Ishikawa (cell line): ENCODE measurements around the gene SLC35A3.

Experiments used
- CEBPB ChIP-seq: IDR thresholded peaks from 2 replicates; pipeline ENCODE4 v1.6.1; 2012
- CREB1 ChIP-seq: IDR thresholded peaks from 2 replicates; pipeline ENCODE4 v1.6.1; 2012; ENCODE audit warnings: low read depth
- EGR1 ChIP-seq: IDR thresholded peaks from 2 replicates; pipeline ENCODE4 v1.6.1; 2012
- EP300 ChIP-seq: IDR thresholded peaks from 2 replicates; pipeline ENCODE4 v1.6.1; 2012; ENCODE audit warnings: borderline replicate concordance
- FOXM1 ChIP-seq: IDR thresholded peaks from 2 replicates; pipeline ENCODE4 v1.6.1; 2012; ENCODE audit warnings: low read depth, borderline replicate concordance
- MAX ChIP-seq: IDR thresholded peaks from 2 replicates; pipeline ENCODE4 v1.6.1; 2012
- NFIC ChIP-seq: IDR thresholded peaks from 2 replicates; pipeline ENCODE4 v1.6.1; 2012
- RAD21 ChIP-seq: IDR thresholded peaks from 2 replicates; pipeline ENCODE4 v1.6.1; 2012; ENCODE audit warnings: low read depth
- REST ChIP-seq: IDR thresholded peaks from 2 replicates; pipeline ENCODE4 v1.6.1; 2012; ENCODE audit warnings: low read depth, mild to moderate bottlenecking
- TAF1 ChIP-seq: IDR thresholded peaks from 2 replicates; pipeline ENCODE4 v1.6.1; 2012; ENCODE audit warnings: low read depth, mild to moderate bottlenecking
- TCF12 ChIP-seq: IDR thresholded peaks from 2 replicates; pipeline ENCODE4 v1.6.1; 2012; ENCODE audit warnings: low read depth
- TEAD4 ChIP-seq: IDR thresholded peaks from 2 replicates; pipeline ENCODE4 v1.6.1; 2012
- USF1 ChIP-seq: IDR thresholded peaks from 2 replicates; pipeline ENCODE4 v1.6.1; 2012
- YY1 ChIP-seq: IDR thresholded peaks from 2 replicates; pipeline ENCODE4 v1.6.1; 2012; ENCODE audit warnings: low read depth
- ZBTB7A ChIP-seq: IDR thresholded peaks from 2 replicates; pipeline ENCODE4 v1.6.1; 2012; ENCODE audit warnings: low read depth

Gene SLC35A3

GRCh38 chr1:100036718-100037655 is 67.2 kb downstream of the SLC35A3 start:
- no peak for TF ChIP-seq MAX
- no peak for TF ChIP-seq EGR1
- no peak for TF ChIP-seq NFIC
- TF ChIP-seq TAF1 = no peak
- no peak for TF ChIP-seq TCF12

- TF ChIP-seq RAD21 = no peak
- TF ChIP-seq TEAD4 = no peak
- no peak for TF ChIP-seq EP300
- TF ChIP-seq CEBPB = no peak
- TF ChIP-seq EGR1 = no peak
- no peak for TF ChIP-seq MAX
- no peak; the same call in 1 of the 2 replicates for TF ChIP-seq FOXM1
- TF ChIP-seq YY1 = no peak
- TF ChIP-seq TAF1 = no peak
- no peak for TF ChIP-seq CREB1
- TF ChIP-seq USF1 = no peak
These were observed 67.8 kb downstream of the SLC35A3 start for GRCh38 chr1:100037656-100037926.

GRCh38 chr1:100037927-100038659 is 68.3 kb downstream of the SLC35A3 start:
- no peak for TF ChIP-seq CEBPB
- 0 out of 2 replicates have a peak, but pooled peaks have one; percentile 11 for TF ChIP-seq EP300
- peak; percentile 59; the same call in 1 of the 2 replicates for TF ChIP-seq TCF12
- TF ChIP-seq NFIC = peak; percentile 38; the same call in 1 of the 2 replicates
- TF ChIP-seq RAD21 = no peak
- peak; percentile 96 for TF ChIP-seq YY1
- peak; percentile 60; the same call in 1 of the 2 replicates for TF ChIP-seq ZBTB7A
- TF ChIP-seq REST = no peak; the same call in 1 of the 2 replicates
- TF ChIP-seq CREB1 = peak; percentile 83
- TF ChIP-seq TEAD4 = peak; percentile 20; the same call in 1 of the 2 replicates
- 0 out of 2 replicates have a peak, but pooled peaks have one; percentile 50 for TF ChIP-seq EGR1
- no peak; the same call in 1 of the 2 replicates for TF ChIP-seq FOXM1
- TF ChIP-seq USF1 = peak; percentile 76
- TF ChIP-seq TAF1 = peak; percentile 99
- peak; percentile 72 for TF ChIP-seq MAX

GRCh38 chr1:100038660-100039287 is 69.0 kb downstream of the SLC35A3 start:
- TF ChIP-seq MAX (no peak), CREB1 (no peak), CEBPB (no peak), FOXM1 (no peak), TCF12 (no peak), NFIC (no peak), ZBTB7A (no peak), TEAD4 (no peak), USF1 (no peak), TAF1 (no peak), EGR1 (no peak), EP300 (no peak), REST (no peak), YY1 (no peak), RAD21 (no peak)
